Measurements from ENCODE around the gene MAPK8IP3. TPM values are rescaled to one million over a fixed set of nuclear protein-coding genes. Genes with fewer than 3 reads are reported as not detected.

MAPK8IP3 gene
- total and polyA plus RNA-seq, 7 donors = 11.7 to 31.6 (median 22.6) TPM

- Histone ChIP-seq H3K4me1 (no peaks in the 10 kb centered on the region), H3K9me3 (no peaks in the 10 kb centered on the region), H3K36me3 (ENCODE audit: insufficient read depth in 1 of 2, low read depth in 1 of 2) (peaks cover 7 to 84% of the 10 kb centered on the region in 2 donors), H3K27ac (no peak overlapping the region), H3K4me3 (no peak overlapping the region), H3K27me3 (ENCODE audit: insufficient read depth in 3 of 3, low read length in 2 of 3) (no peaks in the 10 kb centered on the region)
- intact Hi-C loops (cut with DNase I) = no loop called here
- DNase-seq = no peak
- TF ChIP-seq CTCF (IDR thresholded peaks at IDR 0.05) = no peak
- 93 to 97% (median 96%) methylated on average over 13 of the region's 13 CpGs for WGBS, 3 donors
- no peak for ATAC-seq
These were observed 16.1 kb upstream of the MAPK8IP3 start for GRCh38 chr16:1689853-1690252.

- no peaks in the 10 kb centered on the region for H3K27me3 ChIP-seq (ENCODE audit: insufficient read depth in 3 of 3, low read length in 2 of 3)
- ATAC-seq (no peak), DNase-seq (no peak)
- H3K4me1 ChIP-seq = no peaks in the 10 kb centered on the region
- no peak for TF ChIP-seq CTCF (IDR thresholded peaks at IDR 0.05)
- H3K4me3 ChIP-seq = no peak overlapping the region
- H3K27ac ChIP-seq = no peak overlapping the region
- H3K9me3 ChIP-seq = no peaks in the 10 kb centered on the region
- H3K36me3 ChIP-seq (ENCODE audit: insufficient read depth in 1 of 2, low read depth in 1 of 2) = peaks cover 3 to 80% of the 10 kb centered on the region in 2 donors
- 71 to 94% (median 92%) methylated on average over 1 of the region's 1 CpG for WGBS, 3 donors
- intact Hi-C loops (cut with DNase I) = no loop called here
These were observed 15.2 kb upstream of the MAPK8IP3 start for GRCh38 chr16:1690810-1691209.

- no peak for TF ChIP-seq CTCF (IDR thresholded peaks at IDR 0.05)
- H3K27me3 ChIP-seq (ENCODE audit: insufficient read depth in 3 of 3, low read length in 2 of 3) = no peaks in the 10 kb centered on the region
- H3K4me1 ChIP-seq = no peaks in the 10 kb centered on the region
These were observed 14.7 kb upstream of the MAPK8IP3 start for GRCh38 chr16:1691276-1691675.

GRCh38 chr16:1691956-1692355 lies 14.0 kb upstream of the MAPK8IP3 start:
- H3K36me3 ChIP-seq (ENCODE audit: insufficient read depth in 1 of 2, low read depth in 1 of 2) = peaks cover 3 to 77% of the 10 kb centered on the region in 2 donors
- TF ChIP-seq CTCF (IDR thresholded peaks at IDR 0.05) = no peak
- H3K27ac ChIP-seq = no peak overlapping the region
- H3K4me3 ChIP-seq = no peak overlapping the region
- intact Hi-C loops (cut with DNase I) = no loop called here
- whole genome bisulfite sequencing, 3 donors = 89 to 94% (median 93%) methylated on average over 21 of the region's 21 CpGs
- DNase-seq = no peak
- H3K9me3 ChIP-seq = no peaks in the 10 kb centered on the region
- ATAC-seq = peak in 1 of 4 donors; percentile 34
- H3K4me1 ChIP-seq = no peaks in the 10 kb centered on the region
- no peaks in the 10 kb centered on the region for H3K27me3 ChIP-seq (ENCODE audit: insufficient read depth in 3 of 3, low read length in 2 of 3)

More at GRCh38 chr16:1691276-1691675, 14.7 kb upstream of the MAPK8IP3 start:
- no peak overlapping the region for H3K4me3 ChIP-seq
- no peak for DNase-seq
- no peaks in the 10 kb centered on the region for H3K9me3 ChIP-seq
- no peak overlapping the region for H3K27ac ChIP-seq
- intact Hi-C loops (cut with DNase I) = no loop called here
- peak; percentile 49 to 60 (median 52) for ATAC-seq
- H3K36me3 ChIP-seq (ENCODE audit: insufficient read depth in 1 of 2, low read depth in 1 of 2) = peaks cover 3 to 79% of the 10 kb centered on the region in 2 donors

- no peak for TF ChIP-seq CTCF (IDR thresholded peaks at IDR 0.05)
- ATAC-seq (no peak), DNase-seq (no peak)
- Histone ChIP-seq H3K27ac (no peak overlapping the region), H3K4me3 (no peak overlapping the region), H3K27me3 (ENCODE audit: insufficient read depth in 3 of 3, low read length in 2 of 3) (no peaks in the 10 kb centered on the region), H3K36me3 (ENCODE audit: insufficient read depth in 1 of 2, low read depth in 1 of 2) (peaks cover 3 to 79% of the 10 kb centered on the region in 2 donors), H3K4me1 (no peaks in the 10 kb centered on the region), H3K9me3 (no peaks in the 10 kb centered on the region)
- intact Hi-C loops (cut with DNase I) = no loop called here
- 98 to 99% (median 98%) methylated on average over 5 of the region's 5 CpGs for WGBS, 3 donors
These were observed 9.1 kb upstream of the MAPK8IP3 start for GRCh38 chr16:1696863-1697262.

All from psoas muscle (tissue), 8 donors.